ENCODE data around the gene MEIS3.
"Not testable (repeated sequence)": the region's sequence is repeated elsewhere in the genome, so short reads cannot be mapped to it uniquely, and the experiment has no call there.

MEIS3 gene

GRCh38 chr19:47365455-47365854, 53.9 kb downstream of the MEIS3 start:
- not testable (repeated sequence) for DNase-seq (ENCODE audit: low read depth in 1 of 2, low spot score in 1 of 2)

GRCh38 chr19:47363758-47364531, 55.4 kb downstream of the MEIS3 start:
- no peak for DNase-seq (ENCODE audit: low read depth in 1 of 2, low spot score in 1 of 2)

- no peak for DNase-seq (ENCODE audit: low read depth in 1 of 2, low spot score in 1 of 2)
Observed at GRCh38 chr19:47362321-47362720, 57.0 kb downstream of the MEIS3 start.

GRCh38 chr19:47358936-47359335, 60.4 kb downstream of the MEIS3 start:
- no peak for DNase-seq (ENCODE audit: low read depth in 1 of 2, low spot score in 1 of 2)

- DNase-seq (ENCODE audit: low read depth in 1 of 2, low spot score in 1 of 2) = no peak
Observed at GRCh38 chr19:47357788-47358680, 61.3 kb downstream of the MEIS3 start.

GRCh38 chr19:47356900-47357299, 62.4 kb downstream of the MEIS3 start:
- no peak for DNase-seq (ENCODE audit: low read depth in 1 of 2, low spot score in 1 of 2)

- no peak for DNase-seq (ENCODE audit: low read depth in 1 of 2, low spot score in 1 of 2)
Observed at GRCh38 chr19:47353307-47353712, 66.0 kb downstream of the MEIS3 start.
